NK-92 (cell line): ENCODE results near the gene AOPEP.

Experiments used
- DNase-seq: peaks from one replicate; lab custom pipeline; 2025; ENCODE audit not compliant: unreplicated experiment; lab: John Stamatoyannopoulos, UW

The AOPEP gene

DNA sequence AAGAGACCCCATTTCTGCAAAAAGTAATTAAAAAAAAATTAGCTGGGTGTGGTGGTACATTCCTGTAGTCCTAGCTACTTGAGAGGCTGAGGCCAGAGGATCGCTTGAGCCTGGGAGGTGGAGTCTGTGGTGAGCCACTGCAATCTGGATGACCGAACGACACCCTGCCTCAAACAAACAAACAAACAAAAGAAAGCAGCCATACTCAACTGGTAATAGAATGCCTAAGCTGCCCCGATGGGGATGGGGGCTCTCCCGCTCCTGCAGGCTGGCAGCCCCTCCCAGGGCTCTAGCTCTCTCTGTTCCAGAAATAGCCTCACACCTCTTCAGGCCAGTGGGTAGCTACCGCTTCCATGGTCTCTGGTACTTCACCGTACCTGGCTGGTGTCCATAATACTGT, 349.2 kb downstream of the AOPEP start:
- DNase-seq, result no peak

DNA sequence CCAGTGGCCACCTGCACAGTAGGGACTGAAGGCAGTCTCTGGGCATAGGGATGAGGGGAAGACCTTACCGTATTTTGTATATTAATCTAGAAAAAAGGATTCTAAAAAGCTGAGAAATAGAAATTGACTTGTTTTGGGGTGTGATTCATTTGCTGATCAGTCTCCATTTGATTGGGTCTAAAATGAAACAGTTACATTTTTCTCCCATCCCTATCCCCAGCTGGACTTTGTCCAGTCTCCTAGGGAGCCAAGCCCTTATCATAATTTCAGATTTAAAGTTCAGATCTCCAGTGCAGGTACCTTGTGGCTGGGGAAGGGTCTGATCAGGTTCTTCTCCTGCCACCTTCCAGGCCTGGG, 350.2 kb downstream of the AOPEP start:
- DNase-seq, result no peak

DNA sequence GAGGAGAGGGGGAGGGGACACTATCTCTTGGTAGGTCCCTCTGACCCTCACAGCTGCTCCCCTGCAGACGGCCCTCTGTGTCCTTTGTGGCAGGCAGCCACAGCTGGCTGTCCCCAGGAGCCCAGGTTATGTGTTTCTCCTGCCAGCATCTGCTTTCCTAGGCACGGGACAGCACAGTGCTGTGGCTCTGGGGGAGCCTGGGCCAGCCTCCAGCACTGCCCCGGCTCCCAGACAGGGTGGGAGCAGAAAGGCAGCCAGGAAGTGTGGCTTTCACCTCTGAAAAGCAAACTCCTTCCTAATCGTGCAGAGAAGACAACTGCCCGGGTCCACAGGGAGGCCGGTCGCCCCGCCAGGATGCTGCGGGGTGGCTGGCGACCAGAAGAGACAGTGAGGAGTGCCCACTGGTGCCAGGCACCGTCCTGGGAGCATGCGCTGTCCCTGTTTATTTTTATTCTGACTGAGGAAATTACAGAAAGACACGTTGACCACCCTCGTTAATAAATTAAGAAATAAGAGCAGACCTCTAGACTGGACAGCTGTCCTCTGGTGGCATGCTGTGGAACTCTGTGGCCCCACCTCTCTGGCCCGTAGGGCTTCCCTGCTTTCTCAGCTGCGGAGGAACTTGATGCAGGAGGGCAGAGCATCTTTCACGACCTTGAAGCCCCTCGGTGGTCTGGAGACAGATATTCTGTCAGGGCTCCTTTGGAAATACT, 350.7 kb downstream of the AOPEP start:
- DNase-seq, result no peak

DNA sequence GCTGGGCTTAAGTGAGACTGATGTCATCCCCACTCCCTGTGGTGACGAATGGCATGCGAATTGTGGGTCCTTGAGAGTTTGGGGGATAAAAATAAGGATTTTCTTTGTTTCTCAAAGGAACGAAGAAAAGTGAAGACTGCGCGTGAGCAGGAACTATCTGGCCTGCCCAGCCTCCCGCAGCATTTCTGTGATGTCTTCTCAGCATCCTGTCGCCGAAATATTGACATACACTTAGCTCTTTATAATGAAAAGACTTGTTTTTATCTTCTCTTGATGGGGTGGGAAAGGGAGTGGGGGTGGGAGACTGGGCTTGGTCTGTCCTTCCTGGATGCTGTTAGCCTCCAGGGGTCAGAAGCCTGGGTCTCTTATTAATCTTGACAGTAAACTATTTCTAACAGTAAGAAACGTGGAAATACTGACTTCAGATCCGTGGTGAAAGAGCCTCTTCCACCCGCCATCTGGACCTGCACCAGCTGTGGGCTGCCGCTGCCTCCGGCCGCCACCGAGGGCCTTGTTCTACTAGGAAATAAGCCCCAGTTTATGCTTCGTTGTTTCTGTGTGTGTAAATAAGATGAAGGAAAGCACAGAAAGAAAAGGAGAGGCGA, 351.4 kb downstream of the AOPEP start:
- no peak for DNase-seq

DNA sequence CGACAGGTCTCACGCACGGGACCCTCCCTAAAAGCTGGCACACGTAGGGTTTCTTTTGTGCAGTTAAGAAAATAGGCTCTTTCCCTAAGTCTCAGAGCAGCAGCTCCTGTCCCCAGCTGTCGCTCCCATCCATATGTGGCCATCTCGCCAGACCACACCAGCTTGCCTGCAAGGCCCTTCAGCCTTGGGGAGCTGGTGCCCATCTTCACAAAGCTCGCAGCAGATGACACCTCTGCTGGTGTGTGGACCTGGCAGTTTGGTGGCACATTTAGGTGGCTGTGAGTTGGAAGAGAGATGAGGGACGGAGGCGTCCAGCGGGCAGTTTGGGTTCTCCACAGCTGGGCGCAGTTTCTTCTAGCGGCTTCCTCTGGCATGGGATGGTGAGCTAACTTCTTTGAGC, 352.0 kb downstream of the AOPEP start:
- no peak for DNase-seq

DNA sequence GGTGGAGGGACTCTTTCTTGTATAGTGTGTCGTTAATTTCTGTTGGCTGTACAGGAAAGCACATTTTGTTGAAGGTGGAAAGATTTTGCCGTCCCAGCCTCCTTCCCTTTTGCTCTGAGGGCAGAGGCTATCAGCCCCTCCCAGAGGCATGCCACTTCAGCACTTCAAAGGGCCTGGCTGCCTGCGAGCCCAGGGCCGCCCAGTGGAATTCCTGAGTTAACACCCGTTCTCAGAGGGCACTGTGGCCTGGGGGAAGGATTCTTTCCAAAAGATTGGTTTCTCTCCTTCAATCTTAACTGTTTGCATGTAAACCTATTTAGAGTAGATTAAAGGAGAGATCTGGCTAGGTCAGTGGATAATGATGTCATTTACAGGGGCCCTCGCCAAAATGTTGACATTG, 352.4 kb downstream of the AOPEP start:
- DNase-seq, result no peak

DNA sequence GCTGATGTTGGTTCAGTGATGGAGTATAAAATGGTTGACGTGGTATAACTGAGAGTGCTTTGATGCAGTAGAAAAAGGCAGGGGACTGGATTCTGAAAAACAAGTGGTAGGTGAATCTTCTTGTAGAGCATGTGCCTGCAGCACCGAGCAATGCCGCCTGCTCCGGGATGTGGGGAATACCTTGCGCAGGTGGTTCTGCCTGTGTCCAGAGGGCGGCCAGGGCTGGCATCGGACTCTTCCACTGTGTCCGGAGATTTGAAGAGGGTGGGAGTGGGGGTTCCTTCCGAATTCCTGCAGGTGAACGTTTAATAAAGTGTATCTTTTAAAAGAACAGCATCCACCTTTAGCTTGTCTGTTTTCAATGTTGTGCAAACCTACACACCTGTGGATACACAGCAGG, 353.0 kb downstream of the AOPEP start:
- DNase-seq, result no peak

DNA sequence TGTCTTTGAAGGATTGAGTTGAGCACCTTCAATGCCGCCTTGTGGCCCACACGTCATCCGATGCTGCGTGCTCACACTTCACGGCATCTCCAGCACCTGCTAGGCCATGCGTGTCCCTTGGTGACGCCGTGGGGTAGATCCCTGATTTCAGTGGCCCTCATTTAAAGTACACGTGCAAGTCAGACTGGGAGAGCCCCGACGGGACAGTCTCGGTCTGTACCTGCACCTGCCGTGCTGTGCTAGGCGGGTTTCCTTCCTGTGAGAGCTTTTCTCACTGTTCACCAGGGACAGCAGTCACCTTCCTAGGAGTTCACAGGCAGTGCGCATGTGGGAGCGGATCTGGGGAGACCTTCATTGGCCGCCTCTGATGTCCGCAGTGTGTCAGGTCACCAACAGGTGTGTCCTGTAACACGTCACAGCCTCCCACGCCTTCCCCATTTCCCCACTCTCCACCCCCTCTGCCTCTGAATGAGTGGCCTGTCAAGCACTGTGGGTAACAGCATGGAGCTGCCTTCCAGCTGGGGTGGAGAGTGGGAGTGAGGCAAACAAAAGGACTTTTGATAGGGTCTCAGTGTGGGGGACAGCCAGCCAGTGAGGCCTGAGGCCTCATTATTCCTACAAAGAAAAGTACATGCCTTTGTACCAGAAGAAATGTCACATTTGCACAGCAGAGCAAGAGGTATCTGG, 354.6 kb downstream of the AOPEP start:
- DNase-seq, result no peak

DNA sequence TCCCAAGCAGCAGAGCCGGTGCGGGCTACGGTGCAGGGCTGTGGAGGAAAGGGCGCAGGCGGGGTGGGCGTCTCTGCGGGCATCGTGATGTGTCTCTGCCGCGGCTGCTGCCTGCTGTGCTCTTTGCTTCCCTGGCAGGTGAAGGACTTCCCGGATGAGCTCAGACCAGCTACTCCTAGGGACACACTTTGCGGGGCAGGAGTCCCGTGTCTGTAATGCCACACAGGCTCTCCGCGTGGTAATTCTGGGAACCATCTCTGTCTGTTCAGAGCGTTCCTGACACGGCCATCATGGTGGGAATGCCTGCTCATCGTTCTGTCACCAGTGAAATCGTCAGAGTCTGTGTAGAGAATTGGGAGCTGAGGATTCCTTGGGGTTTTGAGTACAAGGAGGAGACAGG, 355.5 kb downstream of the AOPEP start:
- no peak for DNase-seq

DNA sequence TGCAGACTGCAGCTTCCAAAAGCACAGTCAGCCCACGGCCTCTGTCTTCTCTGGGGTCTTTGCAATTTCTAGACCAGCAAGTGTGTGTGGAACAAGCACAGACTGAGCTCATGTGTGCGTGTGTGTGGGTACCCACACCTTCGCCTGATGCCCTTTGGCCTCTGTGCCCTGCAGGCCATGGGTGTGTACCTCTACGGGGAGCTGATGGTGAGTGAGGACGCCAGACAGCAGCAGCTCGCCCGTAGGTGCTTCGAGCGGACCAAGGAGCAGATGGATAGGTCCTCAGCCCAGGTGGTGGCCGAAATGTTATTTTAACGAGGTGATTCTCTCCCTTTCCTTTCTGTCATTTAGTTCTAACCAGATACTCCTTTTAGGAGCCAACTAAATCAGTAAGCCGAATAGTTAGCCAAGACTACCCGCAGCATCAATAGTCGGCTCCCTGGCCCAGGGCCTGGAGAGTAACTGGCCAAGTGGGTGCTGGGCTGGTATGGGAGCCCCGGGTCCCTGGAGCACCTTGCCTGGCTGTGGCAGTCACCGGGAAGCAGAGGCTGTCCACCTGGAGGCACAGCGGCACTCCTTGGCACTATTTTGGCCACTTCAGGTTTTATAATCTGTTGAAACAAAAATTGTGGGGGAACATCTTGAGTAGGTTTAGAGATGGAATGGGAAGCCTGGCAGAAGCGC, 356.0 kb downstream of the AOPEP start:
- no peak for DNase-seq

DNA sequence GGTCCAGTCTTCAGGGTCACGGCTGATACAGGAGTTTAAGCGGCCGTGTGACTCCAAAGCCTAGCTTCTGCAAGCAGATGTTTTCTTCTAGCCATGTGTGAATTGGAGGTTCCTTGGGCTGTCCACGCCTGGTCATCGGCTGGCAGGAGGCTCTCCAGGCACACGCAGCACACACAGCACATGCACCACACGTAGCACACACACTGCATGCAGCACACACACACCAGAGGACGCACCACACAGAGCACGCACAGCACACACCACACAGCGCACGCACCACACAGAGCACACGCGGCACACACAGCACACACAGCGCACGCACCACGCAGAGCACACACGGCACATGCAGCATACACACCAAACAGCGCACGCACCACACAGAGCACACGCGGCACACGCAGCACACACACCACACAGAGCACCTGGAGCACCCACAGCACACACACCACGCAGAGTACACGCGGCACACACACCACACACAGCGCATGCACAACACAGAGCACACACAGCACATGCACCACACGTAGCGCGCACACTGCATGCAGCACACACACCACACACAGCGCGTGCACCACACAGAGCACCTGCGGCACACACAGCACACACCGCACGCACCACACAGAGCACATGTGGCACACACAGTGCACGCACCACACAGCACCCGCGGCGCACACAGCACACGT, 356.7 kb downstream of the AOPEP start:
- DNase-seq, result no peak

DNA sequence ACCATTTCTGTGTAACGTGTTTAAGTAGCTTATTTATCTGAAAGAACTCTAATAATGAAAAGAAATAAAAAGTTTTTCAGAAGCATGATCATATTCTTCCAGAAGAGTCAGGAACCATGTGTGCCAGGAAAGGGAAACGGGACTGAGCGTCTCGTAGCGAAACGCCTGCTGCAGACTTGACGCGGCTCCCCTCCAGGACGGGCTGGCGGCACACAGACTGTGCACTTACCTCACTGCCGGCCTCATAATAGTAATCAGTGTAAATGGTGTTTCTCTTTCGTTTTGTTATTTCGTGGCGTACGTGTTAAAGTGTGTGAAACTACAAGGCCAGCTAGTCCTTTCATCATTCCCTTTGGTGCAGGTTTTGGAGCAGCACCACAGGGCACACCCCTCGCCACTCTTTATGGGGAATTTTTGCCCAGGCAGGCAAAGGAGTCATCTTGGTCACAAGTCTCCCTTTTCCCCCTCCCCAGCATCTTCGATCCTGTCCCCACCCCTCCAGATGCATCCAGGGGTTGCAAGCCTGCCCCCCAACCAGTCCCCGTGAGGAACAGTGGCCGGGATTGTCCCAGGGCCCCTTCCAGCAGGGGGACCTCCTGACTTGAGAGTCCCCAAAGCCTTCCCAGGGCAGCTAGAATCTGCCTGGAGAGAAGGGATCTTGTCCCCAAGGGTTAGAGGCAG, 357.9 kb downstream of the AOPEP start:
- no peak for DNase-seq

DNA sequence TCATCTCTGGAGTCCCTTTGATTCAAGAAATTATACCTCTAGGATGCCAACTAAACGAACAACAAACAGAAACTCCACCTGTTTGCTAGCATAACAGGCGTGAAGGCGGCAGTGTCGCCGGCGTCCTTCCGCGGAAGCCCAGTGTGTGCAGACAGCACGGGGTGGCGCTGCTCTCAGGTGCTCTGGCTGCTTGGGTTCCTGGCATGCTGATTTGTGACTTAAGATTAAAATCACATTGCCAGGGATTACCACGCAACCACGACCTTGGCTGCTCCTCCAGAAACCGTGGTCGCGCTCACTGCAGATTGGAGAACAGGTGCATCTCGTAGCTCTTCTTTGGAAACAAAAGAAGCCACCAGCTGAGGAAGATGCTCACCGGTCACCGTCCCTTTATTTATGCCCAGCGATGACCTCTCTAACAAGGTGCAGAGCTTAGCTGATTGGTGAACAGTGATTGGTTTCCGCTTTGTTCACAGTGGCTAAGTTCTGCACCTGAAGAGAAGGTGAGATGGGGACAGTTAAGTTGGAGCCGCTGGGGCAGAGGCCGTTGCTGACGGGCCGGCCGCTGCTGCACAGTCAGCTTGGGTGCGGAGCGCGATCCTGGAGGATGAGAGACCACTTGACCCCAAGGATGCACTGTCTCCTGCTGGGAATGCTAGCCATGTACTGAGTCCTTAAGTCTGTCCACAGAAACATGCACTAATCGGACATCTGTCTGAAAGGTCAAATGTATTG, 358.7 kb downstream of the AOPEP start:
- no peak for DNase-seq

DNA sequence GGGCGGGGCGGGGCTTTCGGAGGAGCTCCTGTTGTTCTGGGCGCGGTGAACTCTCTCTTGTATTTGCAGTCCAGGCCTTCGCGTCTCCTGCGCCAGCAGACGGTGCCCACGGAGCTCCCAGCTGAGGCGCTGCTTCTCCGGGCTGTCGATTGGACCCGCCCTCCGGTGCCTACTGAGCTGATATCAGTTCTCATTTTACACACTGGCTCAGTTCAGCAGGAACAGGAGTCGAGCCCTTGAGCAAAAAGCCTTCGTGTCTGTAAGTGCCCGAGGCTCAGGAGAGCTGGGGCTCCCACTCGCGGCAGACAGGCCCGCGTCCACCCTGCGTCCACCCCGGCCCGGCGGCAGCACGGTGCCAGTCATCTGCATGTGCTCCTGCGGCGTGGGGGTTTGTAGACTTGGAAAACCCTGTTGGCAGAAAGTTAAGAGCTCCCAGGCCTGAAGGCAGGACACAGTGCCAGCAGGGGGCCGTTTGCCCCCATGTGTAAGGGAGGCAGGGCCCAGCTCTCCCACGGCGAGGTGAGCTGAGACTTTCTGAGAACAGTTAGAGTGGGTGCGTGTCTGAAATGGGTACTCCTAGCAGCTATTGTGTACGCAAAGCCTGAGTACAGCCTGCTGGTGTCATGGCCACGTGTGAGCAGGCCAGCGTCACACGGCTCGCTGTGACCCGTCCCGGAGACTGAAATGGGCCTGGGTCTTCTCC, 359.5 kb downstream of the AOPEP start:
- DNase-seq, result no peak

DNA sequence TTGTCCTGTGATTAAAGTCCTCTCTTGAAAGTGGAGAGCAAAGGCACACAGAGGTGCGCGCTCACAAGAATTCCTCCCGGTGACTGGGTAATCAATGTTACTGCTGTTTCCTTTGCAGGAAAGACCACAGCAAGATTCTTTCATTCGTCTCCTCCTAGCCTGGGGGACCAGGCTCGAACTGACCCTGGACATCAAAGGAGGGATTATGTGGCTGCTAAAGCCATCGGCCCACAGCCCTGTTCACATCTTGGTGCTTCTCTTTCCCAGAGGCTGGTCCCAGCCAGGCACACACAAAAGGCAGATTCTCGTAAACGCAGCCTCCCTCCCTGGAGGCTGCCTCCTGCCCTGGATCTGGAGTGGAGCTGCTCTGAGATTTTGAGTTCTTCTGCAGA, 360.1 kb downstream of the AOPEP start:
- no peak for DNase-seq

DNA sequence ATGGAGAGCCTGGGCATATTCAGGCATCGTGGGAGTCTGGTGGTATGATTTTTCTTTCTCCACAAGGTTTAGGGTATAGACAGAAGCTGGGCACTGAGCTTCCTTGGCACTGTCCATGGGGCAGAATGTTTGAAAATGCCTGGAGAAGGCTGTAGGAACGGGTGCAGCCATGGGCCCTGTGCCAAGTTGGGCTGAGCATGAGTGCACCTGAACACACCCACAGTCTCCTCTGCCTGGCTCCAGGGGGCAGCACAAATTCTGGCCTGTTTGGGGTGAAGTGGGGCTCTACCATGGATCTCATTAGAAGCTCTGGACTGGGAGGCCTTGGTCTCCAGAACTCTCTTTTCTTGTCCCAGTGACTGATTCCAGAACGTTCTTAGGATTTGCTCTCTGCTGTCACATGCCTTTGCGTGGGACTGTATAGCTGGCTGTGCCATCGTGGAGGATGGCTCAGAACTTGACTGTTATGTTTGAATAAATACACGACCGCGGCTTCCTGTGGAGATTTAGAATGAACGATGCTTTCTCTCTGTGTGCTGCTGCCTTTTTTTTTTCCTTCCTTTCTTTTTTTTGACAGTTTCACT, 361.3 kb downstream of the AOPEP start:
- no peak for DNase-seq

DNA sequence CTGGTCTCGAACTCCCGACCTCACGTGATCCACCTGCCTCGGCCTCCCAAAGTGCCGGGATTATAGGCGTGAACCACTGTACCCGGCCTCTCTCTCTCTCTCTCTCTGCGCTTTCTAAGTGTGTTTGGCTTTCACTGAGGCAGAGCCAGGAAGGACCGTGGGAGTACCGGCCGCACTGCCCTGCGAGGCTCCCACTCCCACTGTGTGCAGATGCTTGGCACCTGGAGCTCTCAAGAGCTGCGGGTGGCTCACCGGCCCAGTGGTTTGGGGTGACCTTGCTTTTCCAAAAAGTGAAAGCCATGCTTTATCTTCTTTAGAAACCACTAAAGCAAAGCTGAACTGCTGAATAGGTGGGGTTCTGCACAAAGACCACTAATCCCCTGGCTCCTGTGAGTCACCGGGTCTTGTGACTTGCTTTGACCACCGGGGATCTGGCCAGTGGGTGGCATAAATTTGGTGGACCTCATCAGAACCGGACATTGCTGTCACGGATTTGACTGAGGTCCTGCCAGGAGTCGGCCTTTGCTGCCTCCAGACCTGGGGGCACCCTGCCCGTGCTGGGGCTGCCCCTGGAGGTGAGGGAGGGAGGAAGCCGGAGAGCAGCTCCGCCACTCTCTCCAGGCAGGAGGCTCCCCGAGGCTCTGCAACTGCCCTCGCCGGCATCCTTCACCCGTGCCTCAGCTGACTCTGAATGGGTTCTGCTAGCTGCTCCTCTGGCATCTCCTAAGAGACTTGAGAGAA, 362.1 kb downstream of the AOPEP start:
- DNase-seq, result no peak

DNA sequence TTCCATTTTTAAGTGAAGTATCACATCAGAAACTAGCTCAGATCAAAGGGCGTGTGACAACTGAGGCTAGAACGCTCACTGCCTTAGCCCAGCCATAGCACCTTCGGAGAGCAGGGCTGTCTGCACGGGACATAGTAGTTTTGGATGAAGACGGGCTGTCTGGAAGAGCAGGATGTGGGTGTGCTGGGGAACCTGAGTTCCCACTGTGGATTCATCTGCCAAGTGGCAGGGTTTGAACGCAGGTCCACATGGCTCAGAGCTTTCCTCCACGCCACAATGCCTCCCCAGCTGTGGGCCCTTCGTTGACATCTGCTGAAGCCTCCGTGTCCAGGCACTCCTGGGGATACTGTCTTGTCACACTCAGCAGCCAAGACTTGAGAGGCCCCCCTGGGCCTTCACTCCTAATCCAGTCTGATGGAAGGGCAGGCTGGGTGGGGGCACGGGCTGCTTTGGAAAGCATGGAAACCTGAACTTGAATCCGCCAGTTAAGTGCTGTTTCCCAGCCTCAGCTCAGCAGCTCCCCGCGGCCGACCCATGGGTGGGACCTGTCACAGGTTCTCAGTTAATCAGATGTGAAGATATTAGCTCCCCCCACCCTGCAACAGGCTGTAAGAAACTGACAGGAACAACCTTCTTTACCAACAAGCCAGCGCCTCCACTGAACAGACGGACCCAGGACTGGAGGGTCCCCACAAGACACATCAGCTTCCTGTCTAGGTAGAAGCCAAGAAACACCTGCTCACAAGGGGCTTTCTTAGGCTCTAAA, 362.9 kb downstream of the AOPEP start:
- no peak for DNase-seq
